GM18505 (cell line): ENCODE results near the gene QKI.
"Not testable (repeated sequence)": the region's sequence is repeated elsewhere in the genome, so short reads cannot be mapped to it uniquely, and the experiment has no call there.

ENCODE experiments used
- ATAC-seq: cut with Tn5 transposase; IDR thresholded peaks from one replicate; pipeline ENCODE4 v1.9.1; 2021; ENCODE audit not compliant: unreplicated experiment
- POLR2A ChIP-seq: IDR thresholded peaks from 4 replicates; pipeline ENCODE4 v1.6.1; 2011; ENCODE audit warnings: borderline replicate concordance; ENCODE audit not compliant: insufficient read depth, insufficient read length; ENCODE audit errors: extremely low read depth

Gene QKI

DNA sequence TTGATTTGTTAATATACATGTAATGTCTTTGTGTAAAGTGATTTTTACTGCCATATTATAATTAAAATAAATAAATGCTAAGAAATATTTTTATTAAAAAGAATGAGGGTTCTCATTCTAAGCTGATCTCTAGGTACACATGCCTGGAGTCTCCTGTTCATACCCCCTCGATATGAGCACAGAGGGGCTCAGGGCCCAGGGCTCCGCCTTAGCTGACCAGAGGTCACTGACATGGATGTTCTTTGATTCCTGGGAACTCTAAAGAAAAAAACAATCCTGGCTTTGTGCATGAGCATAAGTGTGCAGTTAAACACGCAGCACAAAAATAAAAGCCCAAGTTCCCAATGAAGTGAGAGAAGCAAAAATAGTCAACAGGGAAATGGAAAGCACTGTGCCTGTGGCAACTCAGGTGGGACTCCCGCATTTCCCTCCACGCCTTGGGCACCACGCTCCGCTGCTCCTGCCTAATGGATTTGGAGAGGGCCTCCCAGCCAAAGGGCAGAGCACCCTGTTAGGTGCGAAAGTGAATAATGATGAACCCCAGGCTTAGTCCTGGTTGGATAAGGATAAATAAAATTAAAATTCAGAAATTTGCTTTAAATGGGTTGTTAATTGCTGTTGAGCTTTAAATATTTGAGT, 33.3 kb upstream of the QKI start:
- no peak for ATAC-seq
- no peak for TF ChIP-seq POLR2A

DNA sequence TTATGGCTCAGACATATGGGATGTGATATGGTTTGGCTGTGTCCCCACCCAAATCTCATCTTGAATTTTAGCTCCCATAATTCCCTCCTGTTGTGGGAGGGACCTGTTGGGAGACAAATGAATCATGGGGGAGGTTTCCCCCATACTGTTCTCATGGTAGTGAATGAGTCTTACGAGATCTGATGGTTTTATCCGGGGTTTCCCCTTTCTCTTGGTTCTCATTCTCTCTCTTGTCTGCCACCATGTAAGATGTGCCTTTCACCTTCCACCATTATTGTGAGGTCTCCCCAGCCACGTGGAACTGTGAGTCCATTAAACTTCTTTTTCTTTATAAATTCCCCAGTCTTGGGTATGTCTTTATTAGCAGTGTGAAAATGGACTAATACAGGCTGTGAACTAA, 31.1 kb upstream of the QKI start:
- ATAC-seq = not testable (repeated sequence)

DNA sequence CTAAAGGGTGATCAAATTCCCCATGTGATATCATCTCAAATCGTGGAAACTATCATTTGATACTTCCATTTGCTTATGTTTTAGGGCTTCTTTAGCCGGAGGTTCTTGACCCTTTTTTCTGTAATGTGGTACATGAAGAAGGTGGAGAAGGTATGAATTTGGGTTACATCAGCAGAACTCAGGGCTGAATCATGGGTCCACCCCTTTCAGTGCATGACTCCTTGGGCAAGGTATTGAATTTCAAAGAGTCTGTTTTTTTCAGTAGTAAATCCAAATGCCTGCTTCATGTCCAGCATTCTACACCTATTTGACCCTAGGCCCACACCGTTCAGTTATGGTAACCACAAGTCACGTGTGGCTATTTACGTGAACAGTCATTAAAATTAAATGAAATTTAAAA, 30.6 kb upstream of the QKI start:
- TF ChIP-seq POLR2A = no peak
- ATAC-seq = no peak

DNA sequence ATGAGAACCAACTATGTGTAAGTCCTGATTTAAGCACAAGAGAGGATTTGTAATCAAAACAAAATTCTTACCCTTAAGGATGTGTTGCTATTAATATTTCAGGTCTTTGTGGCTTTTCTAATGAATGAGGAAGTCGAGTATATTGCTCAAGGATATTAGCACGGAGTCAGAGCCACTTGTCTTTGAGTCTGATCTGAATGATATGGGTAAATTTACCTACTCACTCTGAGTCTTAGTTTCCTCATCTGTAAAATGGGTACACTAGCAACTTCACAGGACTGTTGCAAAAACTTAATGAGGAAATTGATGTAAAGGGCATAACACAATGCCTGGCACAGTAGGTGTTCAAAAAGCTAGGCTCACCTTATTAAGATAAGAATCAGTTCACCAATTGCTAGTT, 30.0 kb upstream of the QKI start:
- ATAC-seq = no peak
- no peak for TF ChIP-seq POLR2A

DNA sequence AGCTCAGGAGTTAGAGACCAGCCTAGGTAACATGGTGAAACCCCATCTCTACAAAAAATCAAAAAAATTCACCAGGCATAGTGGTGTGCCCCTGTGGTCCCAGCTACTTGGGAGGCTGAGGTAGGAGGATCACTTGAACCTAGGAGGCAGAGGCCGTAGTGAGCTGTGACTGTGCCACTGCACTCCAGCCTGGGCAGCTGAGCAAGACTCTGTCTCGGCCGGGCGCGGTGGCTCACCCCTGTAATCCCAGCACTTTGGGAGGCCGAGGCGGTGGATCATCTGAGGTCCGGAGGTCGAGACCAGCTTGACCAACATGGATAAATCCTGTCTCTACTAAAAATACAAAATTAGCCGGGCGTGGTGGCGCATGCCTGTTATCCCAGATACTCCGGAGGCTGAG, 29.0 kb upstream of the QKI start:
- not testable (repeated sequence) for ATAC-seq

DNA sequence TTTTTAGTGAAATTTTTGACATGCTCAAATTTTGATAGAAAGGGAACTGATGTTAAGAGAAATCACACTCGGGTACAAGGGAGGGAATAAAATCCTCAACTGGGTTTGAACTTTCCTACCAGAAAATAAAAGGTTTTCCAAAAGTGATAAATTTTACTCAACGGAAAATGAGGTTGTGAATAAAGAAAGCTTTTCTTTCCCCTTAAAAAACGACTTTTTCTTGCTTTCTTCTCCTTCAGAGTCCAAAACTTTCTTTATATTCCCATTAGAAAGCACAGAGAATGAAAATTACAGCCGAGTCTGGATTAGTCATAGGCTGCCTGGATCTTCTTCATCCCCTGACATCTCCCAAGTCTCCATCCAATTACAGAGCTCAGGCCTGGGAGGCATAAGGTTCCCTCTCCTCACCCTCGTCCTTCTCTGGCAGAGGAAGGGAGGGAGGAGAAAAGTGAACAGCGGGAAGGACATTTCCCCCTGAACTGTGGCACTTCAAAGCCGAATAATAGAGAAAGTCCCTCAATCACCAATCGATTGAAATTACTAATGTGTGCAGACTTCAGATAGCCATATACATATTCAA, 28.1 kb upstream of the QKI start:
- no peak for ATAC-seq
- no peak for TF ChIP-seq POLR2A

GRCh38 chr6:163387317-163387716, 27.2 kb upstream of the QKI start:
- no peak for ATAC-seq
- no peak for TF ChIP-seq POLR2A

- no peak for ATAC-seq
- TF ChIP-seq POLR2A = no peak
These were observed 25.2 kb upstream of the QKI start for GRCh38 chr6:163389354-163389753.

- no peak for ATAC-seq
These were observed 23.7 kb upstream of the QKI start for GRCh38 chr6:163390770-163391169.

GRCh38 chr6:163391985-163392384, 22.5 kb upstream of the QKI start:
- no peak for TF ChIP-seq POLR2A
- ATAC-seq = no peak

More at GRCh38 chr6:163390770-163391169, 23.7 kb upstream of the QKI start:
- no peak for TF ChIP-seq POLR2A

DNA sequence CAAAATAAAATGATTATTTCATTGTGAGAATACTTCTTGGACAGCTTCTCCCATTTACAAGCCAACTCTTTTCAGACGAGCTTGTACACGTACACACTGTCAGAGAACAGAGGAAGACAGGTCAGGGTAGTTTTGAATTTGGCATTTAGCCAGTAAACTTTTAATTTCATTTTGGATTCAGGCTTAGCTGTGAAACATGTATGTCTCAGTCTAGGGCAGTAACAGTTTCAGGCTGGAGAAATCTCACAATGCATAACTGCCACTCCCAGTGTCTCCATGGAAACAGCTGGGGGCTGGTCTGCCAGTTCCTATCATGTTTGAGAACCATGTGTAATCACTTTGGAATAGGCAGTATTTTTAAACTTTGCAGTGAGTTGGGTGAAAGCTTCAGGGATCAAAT, 22.0 kb upstream of the QKI start:
- no peak for ATAC-seq
- TF ChIP-seq POLR2A = no peak

- no peak for TF ChIP-seq POLR2A
These were observed 20.6 kb upstream of the QKI start for GRCh38 chr6:163393923-163394322.

GRCh38 chr6:163394659-163395058, 19.9 kb upstream of the QKI start:
- no peak for TF ChIP-seq POLR2A
- no peak for ATAC-seq

More at GRCh38 chr6:163393923-163394322, 20.6 kb upstream of the QKI start:
- ATAC-seq = no peak

- no peak for TF ChIP-seq POLR2A
- no peak for ATAC-seq
These were observed 19.2 kb upstream of the QKI start for GRCh38 chr6:163395122-163395830.
